Calu3 (cell line): ENCODE data around the gene INPP5F. TPM values are rescaled to one million over a fixed set of nuclear protein-coding genes. Genes with fewer than 3 reads are reported as not detected.

Experiments
- BruUV-seq: library from RNA; stranded (reverse); fragments of 400-500 nt; replicated peaks from 2 replicates; lab custom pipeline; 2021; lab: Mats Ljungman, UMichigan
- CTCF ChIA-PET: fragments of 300-600 bp; sonication (Branson Sonifier 250); formaldehyde crosslinking; loops from one replicate; lab custom pipeline; 2022; ENCODE audit warnings: antibody characterized with exemption; lab: Charles Lee
- DNase-seq: peaks from one replicate; pipeline ENCODE4 v3.0.0; 2022
- H3K27ac Mint-ChIP-seq: one replicate; pipeline ENCODE4 v1.8.0; 2022; ENCODE audit warnings: mixed read lengths; ENCODE audit not compliant: unreplicated experiment
- H3K27me3 Mint-ChIP-seq: one replicate; pipeline ENCODE4 v1.8.0; 2022; ENCODE audit warnings: mixed read lengths; ENCODE audit not compliant: unreplicated experiment
- H3K36me3 Mint-ChIP-seq: one replicate; pipeline ENCODE4 v1.8.0; 2022; ENCODE audit warnings: mild to moderate bottlenecking, moderate library complexity, mixed read lengths; ENCODE audit not compliant: insufficient read depth, unreplicated experiment
- H3K4me1 Mint-ChIP-seq: one replicate; pipeline ENCODE4 v1.8.0; 2022; ENCODE audit warnings: mild to moderate bottlenecking, low read depth, mixed read lengths; ENCODE audit not compliant: unreplicated experiment
- H3K4me3 Mint-ChIP-seq: one replicate; pipeline ENCODE4 v1.8.0; 2022; ENCODE audit warnings: mild to moderate bottlenecking, low read depth, moderate library complexity, mixed read lengths; ENCODE audit not compliant: unreplicated experiment
- H3K9me3 Mint-ChIP-seq: one replicate; pipeline ENCODE4 v1.8.0; 2022; ENCODE audit warnings: low read depth, mixed read lengths; ENCODE audit not compliant: unreplicated experiment
- intact Hi-C: fragments of 100-400 bp; cut with micrococcal nuclease; formaldehyde crosslinking; loops from one replicate; pipeline ENCODE4 v1.10.0; 2022; ENCODE audit not compliant: unreplicated experiment
- total RNA-seq: library from RNA; stranded (reverse); gene quantifications from 2 replicates; pipeline ENCODE4 v1.2.3, GENCODE V29; 2022
- TF ChIP-seq, protein P1 (sequence below): fragments of 200-600 bp; IDR thresholded peaks from one replicate; pipeline ENCODE4 v1.8.0; 2022; ENCODE audit warnings: antibody characterized with exemption; ENCODE audit not compliant: unreplicated experiment

Gene INPP5F
- total RNA-seq, 1 experiment from 2014 or later = 6.9 TPM

DNA sequence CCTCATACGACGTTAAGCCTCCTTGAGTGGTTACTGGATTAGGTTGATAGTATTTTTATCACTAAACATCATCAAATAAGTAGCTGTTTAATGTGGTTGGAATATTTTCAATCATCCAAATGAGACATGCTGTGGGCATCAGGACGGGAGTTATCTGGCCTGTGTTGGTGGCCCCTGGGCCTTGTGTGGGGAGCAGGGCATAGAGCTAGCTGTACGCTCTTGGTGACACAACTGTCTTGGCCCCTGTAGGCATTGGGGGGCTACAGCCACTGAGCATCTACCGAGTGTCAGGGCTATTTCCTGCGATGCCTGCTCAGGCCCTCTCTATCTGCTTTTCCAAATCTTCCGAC, 46.4 kb upstream of the INPP5F start:
- DNase-seq = no peak
- H3K4me3 Mint-ChIP-seq = no peak overlapping the region
- H3K27me3 Mint-ChIP-seq = no peaks in the 10 kb centered on the region
- peaks cover 30% of the 10 kb centered on the region for H3K4me1 Mint-ChIP-seq
- CTCF ChIA-PET = interaction anchor here (0.7 to 0.8 kb wide), 2 partner anchors 46 to 577 kb away, joined by 5 to 6 read pairs; partner anchors contain the start of gene INPP5F
- intact Hi-C loops = no loop called here
- H3K36me3 Mint-ChIP-seq = peaks cover 25% of the 10 kb centered on the region
- no peaks in the 10 kb centered on the region for H3K9me3 Mint-ChIP-seq
- H3K27ac Mint-ChIP-seq = no peak overlapping the region
- TF ChIP-seq, protein P1, sequence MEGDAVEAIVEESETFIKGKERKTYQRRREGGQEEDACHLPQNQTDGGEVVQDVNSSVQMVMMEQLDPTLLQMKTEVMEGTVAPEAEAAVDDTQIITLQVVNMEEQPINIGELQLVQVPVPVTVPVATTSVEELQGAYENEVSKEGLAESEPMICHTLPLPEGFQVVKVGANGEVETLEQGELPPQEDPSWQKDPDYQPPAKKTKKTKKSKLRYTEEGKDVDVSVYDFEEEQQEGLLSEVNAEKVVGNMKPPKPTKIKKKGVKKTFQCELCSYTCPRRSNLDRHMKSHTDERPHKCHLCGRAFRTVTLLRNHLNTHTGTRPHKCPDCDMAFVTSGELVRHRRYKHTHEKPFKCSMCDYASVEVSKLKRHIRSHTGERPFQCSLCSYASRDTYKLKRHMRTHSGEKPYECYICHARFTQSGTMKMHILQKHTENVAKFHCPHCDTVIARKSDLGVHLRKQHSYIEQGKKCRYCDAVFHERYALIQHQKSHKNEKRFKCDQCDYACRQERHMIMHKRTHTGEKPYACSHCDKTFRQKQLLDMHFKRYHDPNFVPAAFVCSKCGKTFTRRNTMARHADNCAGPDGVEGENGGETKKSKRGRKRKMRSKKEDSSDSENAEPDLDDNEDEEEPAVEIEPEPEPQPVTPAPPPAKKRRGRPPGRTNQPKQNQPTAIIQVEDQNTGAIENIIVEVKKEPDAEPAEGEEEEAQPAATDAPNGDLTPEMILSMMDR = no peak
- no TSS peak for BruUV-seq

DNA sequence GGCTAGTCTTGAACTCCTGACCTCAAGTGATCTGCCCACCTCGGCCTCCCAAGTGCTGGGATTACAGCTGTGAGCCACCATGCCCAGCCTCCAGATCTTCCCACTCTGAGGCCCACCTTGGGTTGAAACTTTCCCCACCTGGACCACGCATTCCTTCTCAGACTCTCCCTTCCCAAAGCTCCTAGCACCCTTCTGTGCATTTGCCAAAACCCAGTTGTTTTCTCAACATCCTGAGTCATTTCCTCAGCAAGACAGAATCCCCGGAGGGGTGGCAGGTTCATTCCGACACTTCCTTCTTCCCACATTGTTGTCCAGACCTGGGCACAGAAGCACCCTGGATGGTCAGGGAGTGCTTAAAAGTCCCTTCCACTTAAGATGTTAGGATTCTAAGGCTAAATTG, 45.8 kb upstream of the INPP5F start:
- H3K27ac Mint-ChIP-seq = peak overlapping the region; percentile 44

DNA sequence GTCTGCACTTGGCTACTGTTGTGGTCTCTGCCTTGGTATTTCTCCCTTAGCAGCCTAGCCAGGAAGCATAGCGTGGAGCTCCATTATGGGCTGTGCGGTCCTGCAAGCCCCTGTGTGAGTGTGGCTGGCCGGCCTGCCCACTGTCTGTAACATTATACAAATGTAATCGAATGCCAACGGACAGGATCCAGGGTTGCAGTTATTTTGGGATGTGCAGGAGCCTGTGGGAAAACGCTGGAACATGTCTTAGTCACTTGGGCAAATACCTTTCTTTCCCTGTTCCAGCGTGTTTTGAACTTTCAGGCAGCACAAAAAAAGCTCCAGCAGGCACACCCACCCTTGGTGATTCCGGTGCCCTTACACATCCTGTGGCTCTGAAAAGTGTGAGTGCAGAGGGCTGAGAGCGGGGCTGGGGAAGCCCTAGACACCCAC, 45.2 kb upstream of the INPP5F start:
- CTCF ChIA-PET = no interaction called here
- no TSS peak for BruUV-seq
- peaks cover 30% of the 10 kb centered on the region for H3K4me1 Mint-ChIP-seq
- DNase-seq = no peak
- TF ChIP-seq, protein P1 = no peak
- H3K27ac Mint-ChIP-seq = peak overlapping the region; percentile 44
- H3K9me3 Mint-ChIP-seq = no peaks in the 10 kb centered on the region
- H3K4me3 Mint-ChIP-seq = no peak overlapping the region
- H3K36me3 Mint-ChIP-seq = peaks cover 25% of the 10 kb centered on the region
- no peaks in the 10 kb centered on the region for H3K27me3 Mint-ChIP-seq
- intact Hi-C loops = no loop called here

More for the DNA sequence above, 45.8 kb upstream of the INPP5F start:
- peaks cover 25% of the 10 kb centered on the region for H3K36me3 Mint-ChIP-seq
- DNase-seq = peak; percentile 24
- intact Hi-C loops = no loop called here
- TF ChIP-seq, protein P1 = no peak
- BruUV-seq = no TSS peak
- CTCF ChIA-PET = interaction anchor here (0.8 kb wide), 1 partner anchor 46 kb away, joined by 5 read pairs; the partner anchor contains the start of gene INPP5F
- H3K4me3 Mint-ChIP-seq = no peak overlapping the region
- H3K4me1 Mint-ChIP-seq = peaks cover 30% of the 10 kb centered on the region
- H3K9me3 Mint-ChIP-seq = no peaks in the 10 kb centered on the region
- no peaks in the 10 kb centered on the region for H3K27me3 Mint-ChIP-seq

DNA sequence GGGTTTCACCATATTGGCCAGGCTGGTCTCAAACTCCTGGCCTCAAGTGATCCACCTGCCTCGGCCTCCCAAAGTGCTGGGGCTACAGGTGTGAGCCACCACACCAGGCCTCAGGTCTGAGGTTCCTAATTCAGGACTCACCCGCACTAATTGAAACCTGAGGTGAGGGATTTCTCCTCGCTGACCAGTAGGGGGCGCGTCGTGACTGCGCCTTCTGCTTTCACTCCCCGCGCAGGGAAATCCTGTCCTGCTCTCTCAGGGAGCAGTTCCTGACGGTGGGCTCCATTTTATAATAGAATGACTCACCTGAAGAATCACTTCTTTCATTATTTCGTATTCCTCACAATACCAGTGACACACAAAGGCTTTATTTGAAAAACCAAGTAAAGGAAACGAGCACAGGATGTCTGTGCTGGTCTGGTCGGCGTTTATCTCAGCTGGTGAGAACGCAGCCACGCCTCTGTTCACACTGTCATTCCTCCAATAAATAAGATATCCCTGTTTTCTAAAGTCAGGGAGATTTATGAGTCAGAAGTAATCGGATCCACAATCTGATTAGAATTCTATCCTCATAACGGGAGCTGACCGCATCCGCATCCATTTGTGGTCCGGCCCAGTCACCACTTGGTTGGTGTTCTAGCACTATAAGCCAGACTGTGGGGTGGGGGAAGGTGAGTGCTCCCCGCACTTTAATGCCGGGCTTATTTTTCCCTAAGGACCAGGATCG, 39.2 kb upstream of the INPP5F start:
- Mint-ChIP-seq H3K4me1 (peaks cover 23% of the 10 kb centered on the region), H3K4me3 (peak overlapping the region; percentile 59), H3K36me3 (peaks cover 17% of the 10 kb centered on the region), H3K9me3 (no peaks in the 10 kb centered on the region), H3K27me3 (no peaks in the 10 kb centered on the region), H3K27ac (peak overlapping the region; percentile 50)
- TF ChIP-seq, protein P1 = peak; percentile 82
- peak; percentile 85 for DNase-seq
- intact Hi-C loops = loop anchor here (1.0 to 5.0 kb wide), 5 partner anchors 51 to 651 kb away; no protein-coding TSS in a partner anchor
- CTCF ChIA-PET = interaction anchor here (0.6 to 2.3 kb wide), 4 partner anchors 39 to 1146 kb away, joined by 3 to 12 read pairs (median 6); partner anchors contain the start of gene INPP5F
- no TSS peak for BruUV-seq
